ENCODE data around the gene TPSD1. TPM values are rescaled to one million over a fixed set of nuclear protein-coding genes. Genes with fewer than 3 reads are reported as not detected.

Gene TPSD1
- total and polyA plus RNA-seq, 10 of the 15 experiments (the other 5 are each of a cell fraction or from before 2014, with no cell fraction given), result not detected

DNA sequence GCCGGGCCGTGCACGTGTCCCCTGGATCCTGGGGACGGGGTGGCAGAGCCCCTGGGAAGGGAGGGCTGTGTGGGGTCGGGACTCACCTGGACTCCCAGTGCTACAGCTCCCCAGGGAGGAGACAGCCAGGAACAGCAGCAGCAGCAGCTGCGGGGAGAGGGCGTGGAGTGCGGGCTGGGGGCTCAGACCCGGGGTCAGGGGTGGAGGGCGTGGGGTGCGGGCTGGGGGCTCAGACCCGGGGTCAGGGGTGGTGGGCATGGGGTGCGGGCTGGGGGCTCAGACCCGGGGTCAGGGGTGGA is 20.7 kb downstream of the TPSD1 start:
- ChIA-PET POLR2A (no interaction called here), SMC1A (ENCODE audit: uncharacterized antibody, unreplicated experiment) (no interaction called here), RAD21 (ENCODE audit: unreplicated experiment) (no interaction called here), CTCF (no interaction called here)
- no peaks in the 10 kb centered on the region for H4K20me1 ChIP-seq (ENCODE audit: control insufficient read depth, insufficient read depth)
- no TSS peak for BruUV-seq (replicated peaks)
- intact Hi-C loops (cut with micrococcal nuclease; ENCODE audit: unreplicated experiment) (no loop called here), in situ Hi-C loops (cut with MboI) (no loop called here)
- H3K4me2 ChIP-seq (ENCODE audit: control insufficient read depth, insufficient read depth), result no peak overlapping the region
- FAIRE-seq (no peak), ATAC-seq (no peak), DNase-seq (ENCODE audit: low read depth, low spot score) (no peak)
- 73% methylated on average over 6 of the region's 14 CpGs for WGBS (ENCODE audit: insufficient coverage, insufficient replicate concordance, low lambda C conversion rate, missing lambda C conversion rate)
- no peaks in the 10 kb centered on the region; a peak in 1 of 4 replicates for H3K27me3 ChIP-seq (replicated peaks in 1 of 2; ENCODE audit: control insufficient read depth in 2 of 2, insufficient read depth in 2 of 2, low read length in 1 of 2)
- H3K79me2 ChIP-seq (ENCODE audit: control insufficient read depth, insufficient read depth, low read length), result no peaks in the 10 kb centered on the region
- no peak overlapping the region for H3K9ac ChIP-seq (ENCODE audit: control insufficient read depth, insufficient read depth, low read length)
- H2AFZ ChIP-seq (ENCODE audit: control insufficient read depth, low read depth, low read length), result no peak overlapping the region
- no peaks in the 10 kb centered on the region for H3K4me1 ChIP-seq (ENCODE audit: control insufficient read depth, insufficient read depth, low read length)
- no peak overlapping the region for H3K27ac ChIP-seq (ENCODE audit: control insufficient read depth, insufficient read depth)
- H3K4me3 ChIP-seq, result no peak overlapping the region
- H3K9me3 ChIP-seq (replicated peaks; ENCODE audit: control insufficient read depth, insufficient read depth, low read length), result no peaks in the 10 kb centered on the region
- no peaks in the 10 kb centered on the region for H3K36me3 ChIP-seq (ENCODE audit: control insufficient read depth in 2 of 2, insufficient read depth in 2 of 2, low read length in 1 of 2)
- TF ChIP-seq, protein P1, sequence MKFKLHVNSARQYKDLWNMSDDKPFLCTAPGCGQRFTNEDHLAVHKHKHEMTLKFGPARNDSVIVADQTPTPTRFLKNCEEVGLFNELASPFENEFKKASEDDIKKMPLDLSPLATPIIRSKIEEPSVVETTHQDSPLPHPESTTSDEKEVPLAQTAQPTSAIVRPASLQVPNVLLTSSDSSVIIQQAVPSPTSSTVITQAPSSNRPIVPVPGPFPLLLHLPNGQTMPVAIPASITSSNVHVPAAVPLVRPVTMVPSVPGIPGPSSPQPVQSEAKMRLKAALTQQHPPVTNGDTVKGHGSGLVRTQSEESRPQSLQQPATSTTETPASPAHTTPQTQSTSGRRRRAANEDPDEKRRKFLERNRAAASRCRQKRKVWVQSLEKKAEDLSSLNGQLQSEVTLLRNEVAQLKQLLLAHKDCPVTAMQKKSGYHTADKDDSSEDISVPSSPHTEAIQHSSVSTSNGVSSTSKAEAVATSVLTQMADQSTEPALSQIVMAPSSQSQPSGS (IDR thresholded peaks at IDR 0.05; ENCODE audit: low read length), result no peak
- TF ChIP-seq CBFB (IDR thresholded peaks at IDR 0.05; ENCODE audit: low read depth) (no peak), NFIC (IDR thresholded peaks at IDR 0.05; ENCODE audit: low read depth, low read length) (no peak), ZNF622 (IDR thresholded peaks at IDR 0.05) (no peak), TCF12 (IDR thresholded peaks at IDR 0.05; ENCODE audit: low read depth, low read length) (no peak), RELA (IDR thresholded peaks at IDR 0.05; ENCODE audit: borderline replicate concordance, partially characterized antibody) (no peak), SMC3 (IDR thresholded peaks at IDR 0.05; ENCODE audit: borderline replicate concordance, low read length) (no peak), SPI1 (IDR thresholded peaks at IDR 0.05; ENCODE audit: borderline replicate concordance, insufficient read depth, low read depth, low read length) (no peak)
- TF ChIP-seq, protein P2, sequence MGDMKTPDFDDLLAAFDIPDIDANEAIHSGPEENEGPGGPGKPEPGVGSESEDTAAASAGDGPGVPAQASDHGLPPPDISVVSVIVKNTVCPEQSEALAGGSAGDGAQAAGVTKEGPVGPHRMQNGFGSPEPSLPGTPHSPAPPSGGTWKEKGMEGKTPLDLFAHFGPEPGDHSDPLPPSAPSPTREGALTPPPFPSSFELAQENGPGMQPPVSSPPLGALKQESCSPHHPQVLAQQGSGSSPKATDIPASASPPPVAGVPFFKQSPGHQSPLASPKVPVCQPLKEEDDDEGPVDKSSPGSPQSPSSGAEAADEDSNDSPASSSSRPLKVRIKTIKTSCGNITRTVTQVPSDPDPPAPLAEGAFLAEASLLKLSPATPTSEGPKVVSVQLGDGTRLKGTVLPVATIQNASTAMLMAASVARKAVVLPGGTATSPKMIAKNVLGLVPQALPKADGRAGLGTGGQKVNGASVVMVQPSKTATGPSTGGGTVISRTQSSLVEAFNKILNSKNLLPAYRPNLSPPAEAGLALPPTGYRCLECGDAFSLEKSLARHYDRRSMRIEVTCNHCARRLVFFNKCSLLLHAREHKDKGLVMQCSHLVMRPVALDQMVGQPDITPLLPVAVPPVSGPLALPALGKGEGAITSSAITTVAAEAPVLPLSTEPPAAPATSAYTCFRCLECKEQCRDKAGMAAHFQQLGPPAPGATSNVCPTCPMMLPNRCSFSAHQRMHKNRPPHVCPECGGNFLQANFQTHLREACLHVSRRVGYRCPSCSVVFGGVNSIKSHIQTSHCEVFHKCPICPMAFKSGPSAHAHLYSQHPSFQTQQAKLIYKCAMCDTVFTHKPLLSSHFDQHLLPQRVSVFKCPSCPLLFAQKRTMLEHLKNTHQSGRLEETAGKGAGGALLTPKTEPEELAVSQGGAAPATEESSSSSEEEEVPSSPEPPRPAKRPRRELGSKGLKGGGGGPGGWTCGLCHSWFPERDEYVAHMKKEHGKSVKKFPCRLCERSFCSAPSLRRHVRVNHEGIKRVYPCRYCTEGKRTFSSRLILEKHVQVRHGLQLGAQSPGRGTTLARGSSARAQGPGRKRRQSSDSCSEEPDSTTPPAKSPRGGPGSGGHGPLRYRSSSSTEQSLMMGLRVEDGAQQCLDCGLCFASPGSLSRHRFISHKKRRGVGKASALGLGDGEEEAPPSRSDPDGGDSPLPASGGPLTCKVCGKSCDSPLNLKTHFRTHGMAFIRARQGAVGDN (IDR thresholded peaks at IDR 0.05), result no peak
- TF ChIP-seq, protein P3, sequence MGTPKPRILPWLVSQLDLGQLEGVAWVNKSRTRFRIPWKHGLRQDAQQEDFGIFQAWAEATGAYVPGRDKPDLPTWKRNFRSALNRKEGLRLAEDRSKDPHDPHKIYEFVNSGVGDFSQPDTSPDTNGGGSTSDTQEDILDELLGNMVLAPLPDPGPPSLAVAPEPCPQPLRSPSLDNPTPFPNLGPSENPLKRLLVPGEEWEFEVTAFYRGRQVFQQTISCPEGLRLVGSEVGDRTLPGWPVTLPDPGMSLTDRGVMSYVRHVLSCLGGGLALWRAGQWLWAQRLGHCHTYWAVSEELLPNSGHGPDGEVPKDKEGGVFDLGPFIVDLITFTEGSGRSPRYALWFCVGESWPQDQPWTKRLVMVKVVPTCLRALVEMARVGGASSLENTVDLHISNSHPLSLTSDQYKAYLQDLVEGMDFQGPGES (IDR thresholded peaks at IDR 0.05), result no peak
- TF ChIP-seq, protein P4, sequence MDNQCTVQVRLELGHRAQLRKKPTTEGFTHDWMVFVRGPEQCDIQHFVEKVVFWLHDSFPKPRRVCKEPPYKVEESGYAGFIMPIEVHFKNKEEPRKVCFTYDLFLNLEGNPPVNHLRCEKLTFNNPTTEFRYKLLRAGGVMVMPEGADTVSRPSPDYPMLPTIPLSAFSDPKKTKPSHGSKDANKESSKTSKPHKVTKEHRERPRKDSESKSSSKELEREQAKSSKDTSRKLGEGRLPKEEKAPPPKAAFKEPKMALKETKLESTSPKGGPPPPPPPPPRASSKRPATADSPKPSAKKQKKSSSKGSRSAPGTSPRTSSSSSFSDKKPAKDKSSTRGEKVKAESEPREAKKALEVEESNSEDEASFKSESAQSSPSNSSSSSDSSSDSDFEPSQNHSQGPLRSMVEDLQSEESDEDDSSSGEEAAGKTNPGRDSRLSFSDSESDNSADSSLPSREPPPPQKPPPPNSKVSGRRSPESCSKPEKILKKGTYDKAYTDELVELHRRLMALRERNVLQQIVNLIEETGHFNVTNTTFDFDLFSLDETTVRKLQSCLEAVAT (IDR thresholded peaks at IDR 0.05), result no peak
- TF ChIP-seq, protein P5, sequence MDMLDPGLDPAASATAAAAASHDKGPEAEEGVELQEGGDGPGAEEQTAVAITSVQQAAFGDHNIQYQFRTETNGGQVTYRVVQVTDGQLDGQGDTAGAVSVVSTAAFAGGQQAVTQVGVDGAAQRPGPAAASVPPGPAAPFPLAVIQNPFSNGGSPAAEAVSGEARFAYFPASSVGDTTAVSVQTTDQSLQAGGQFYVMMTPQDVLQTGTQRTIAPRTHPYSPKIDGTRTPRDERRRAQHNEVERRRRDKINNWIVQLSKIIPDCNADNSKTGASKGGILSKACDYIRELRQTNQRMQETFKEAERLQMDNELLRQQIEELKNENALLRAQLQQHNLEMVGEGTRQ (IDR thresholded peaks at IDR 0.05; ENCODE audit: borderline replicate concordance, low read depth, low read length), result no peak
